GM23338 (cell line): ENCODE results near the gene LZTS3. TPM values are rescaled to one million over a fixed set of nuclear protein-coding genes. Genes with fewer than 3 reads are reported as not detected.
A peak's percentile ranks its signal among the peaks of the same experiment; 100 is the strongest.

Experiments
- ATAC-seq: fragments of 200-7000 bp; cut with Tn5 transposase; 3 replicates; pipeline ENCODE4 v1.9.1; 2020
- DNase-seq: peaks from one replicate; pipeline ENCODE4 v3.0.0-alpha.2; 2015; ENCODE audit warnings: low spot score
- H2AFZ ChIP-seq: fragments of 200-600 bp; sonication (generic); 2 replicates; pipeline ENCODE4 v1.8.0; 2016; ENCODE audit warnings: antibody characterized with exemption, mild to moderate bottlenecking, moderate library complexity
- H3F3A ChIP-seq: fragments of 200-600 bp; sonication (generic); replicated peaks from 2 replicates; pipeline ENCODE4 v1.8.0; 2017; ENCODE audit warnings: antibody characterized with exemption, mixed run types, low read depth
- H3K27ac ChIP-seq: fragments of 200-600 bp; sonication (generic); 2 replicates; pipeline ENCODE4 v1.6.1; 2016; ENCODE audit warnings: low read depth
- H3K27me3 ChIP-seq: fragments of 200-600 bp; sonication (generic); 2 replicates; pipeline ENCODE4 v1.8.0; 2016; ENCODE audit warnings: mild to moderate bottlenecking, mixed run types, moderate library complexity; ENCODE audit not compliant: insufficient read depth
- H3K36me3 ChIP-seq: fragments of 200-600 bp; sonication (generic); 2 replicates; pipeline ENCODE4 v1.8.0; 2016; ENCODE audit warnings: mild to moderate bottlenecking; ENCODE audit not compliant: insufficient read depth
- H3K4me1 ChIP-seq: fragments of 200-600 bp; sonication (generic); 2 replicates; pipeline ENCODE4 v1.8.0; 2016; ENCODE audit warnings: mild to moderate bottlenecking, moderate library complexity; ENCODE audit not compliant: insufficient read depth
- H3K4me2 ChIP-seq: fragments of 200-600 bp; sonication (generic); 2 replicates; pipeline ENCODE4 v1.7.1; 2017; ENCODE audit warnings: mixed run types
- H3K4me3 ChIP-seq: fragments of 200-600 bp; sonication (generic); 2 replicates; pipeline ENCODE4 v1.6.1; 2016; ENCODE audit warnings: mixed run types
- H3K79me2 ChIP-seq: fragments of 200-600 bp; sonication (generic); replicated peaks from 2 replicates; pipeline ENCODE4 v1.8.0; 2017; ENCODE audit warnings: mild to moderate bottlenecking; ENCODE audit not compliant: insufficient read depth
- H3K9me2 ChIP-seq: fragments of 200-600 bp; sonication (generic); 2 replicates; pipeline ENCODE4 v1.8.0; 2017; ENCODE audit not compliant: insufficient read depth
- H4K20me1 ChIP-seq: fragments of 200-600 bp; sonication (generic); replicated peaks from 2 replicates; pipeline ENCODE4 v1.8.0; 2017; ENCODE audit warnings: mild to moderate bottlenecking; ENCODE audit not compliant: insufficient read depth
- H3K27ac Mint-ChIP-seq: 2 replicates; pipeline ENCODE4 v1.8.0; 2020; ENCODE audit warnings: inconsistent platforms, mild to moderate bottlenecking, moderate library complexity, mixed read lengths
- H3K27me3 Mint-ChIP-seq: 3 replicates; pipeline ENCODE4 v1.8.0; 2022; ENCODE audit warnings: low read depth, mild to moderate bottlenecking, moderate library complexity, mixed read lengths, inconsistent platforms; ENCODE audit not compliant: insufficient read depth, poor library complexity
- H3K36me3 Mint-ChIP-seq: 3 replicates; pipeline ENCODE4 v1.8.0; 2021; ENCODE audit warnings: low read depth, mild to moderate bottlenecking, inconsistent platforms, moderate library complexity, mixed read lengths
- H3K4me1 Mint-ChIP-seq: 3 replicates; pipeline ENCODE4 v1.8.0; 2020; ENCODE audit warnings: mild to moderate bottlenecking, inconsistent platforms, mixed read lengths
- H3K4me3 Mint-ChIP-seq: 3 replicates; pipeline ENCODE4 v1.8.0; 2021; ENCODE audit warnings: moderate library complexity, mild to moderate bottlenecking, inconsistent platforms, mixed read lengths
- H3K9me3 Mint-ChIP-seq: 3 replicates; pipeline ENCODE4 v1.8.0; 2020; ENCODE audit warnings: moderate library complexity, mild to moderate bottlenecking, inconsistent platforms, mixed read lengths
- EZH2 ChIP-seq: fragments of 200-600 bp; sonication (generic); IDR thresholded peaks from one replicate; pipeline ENCODE4 v1.8.0; 2017; ENCODE audit warnings: antibody characterized with exemption, mild to moderate bottlenecking, low read depth; ENCODE audit not compliant: unreplicated experiment
- EZH2phosphoT487 ChIP-seq: fragments of 200-600 bp; sonication (generic); IDR thresholded peaks from one replicate; pipeline ENCODE4 v1.8.1; 2018; ENCODE audit warnings: antibody characterized with exemption; ENCODE audit not compliant: unreplicated experiment
- JUNB ChIP-seq: IDR thresholded peaks from one replicate; pipeline ENCODE4 v1.6.1; 2016; ENCODE audit warnings: antibody characterized with exemption; ENCODE audit not compliant: unreplicated experiment
- POLR2AphosphoS5 ChIP-seq: IDR thresholded peaks from 2 replicates; pipeline ENCODE4 v1.6.1; 2016; ENCODE audit warnings: antibody characterized with exemption, low read depth
- REST ChIP-seq: IDR thresholded peaks from one replicate; pipeline ENCODE4 v1.6.1; 2018; ENCODE audit warnings: antibody characterized with exemption; ENCODE audit not compliant: unreplicated experiment
- ZNF331 ChIP-seq: fragments of 250-450 bp; sonication (Bioruptor Pico); IDR thresholded peaks from 2 replicates; pipeline ENCODE4 v1.5.0; 2020; ENCODE audit warnings: low read depth, mild to moderate bottlenecking, moderate library complexity
- ZNF462 ChIP-seq: fragments of 250-450 bp; sonication (Bioruptor Pico); IDR thresholded peaks from 2 replicates; pipeline ENCODE4 v1.5.0; 2020; ENCODE audit warnings: mild to moderate bottlenecking, moderate library complexity
- polyA plus RNA-seq: library from polyadenylated mRNA; unstranded; fragments of >200 nt; fragmentation: Nextera tagmentation; extraction: Ambion mirVana; gene quantifications from 2 replicates; pipeline ENCODE4 v1.2.1, GENCODE V29; 2016
- total RNA-seq: library from RNA; depleted of rRNA; stranded (reverse); fragments of >200 nt; shearing (Covaris generic); gene quantifications from 2 replicates; pipeline ENCODE4 v1.2.3, GENCODE V29; 2014
- TF ChIP-seq, protein P1 (sequence below): IDR thresholded peaks from 2 replicates; pipeline ENCODE4 v1.6.1; 2016; ENCODE audit warnings: antibody characterized with exemption

The LZTS3 gene
- total and polyA plus RNA-seq, 2 experiments from 2014 or later: 9.7 to 40.7 TPM

DNA sequence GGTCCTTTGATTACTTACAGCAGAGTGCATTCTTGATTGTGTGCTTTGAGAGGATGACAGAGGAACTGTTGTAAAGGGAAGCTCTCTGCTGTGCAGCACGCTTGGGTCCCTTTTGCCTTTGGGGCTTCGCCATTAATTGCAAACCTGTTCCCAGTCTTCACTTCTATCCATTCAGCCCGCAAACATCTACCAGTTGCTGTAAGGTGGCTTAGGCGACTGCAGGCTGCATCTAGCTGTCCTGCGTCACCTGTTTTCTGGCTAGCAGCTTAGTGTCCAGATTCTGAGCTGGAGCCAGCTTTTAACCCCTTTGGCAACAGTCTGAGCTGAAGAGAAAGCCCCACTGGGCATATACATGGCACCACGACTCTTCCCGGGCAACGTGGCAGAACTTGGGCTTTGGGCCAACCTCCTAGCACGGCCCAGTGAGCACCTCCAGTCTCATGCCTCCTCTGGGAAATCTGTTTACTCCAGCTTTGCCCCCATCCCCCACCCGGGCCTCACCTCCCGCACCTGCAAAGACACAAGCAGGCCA is 11.2 kb downstream of the LZTS3 start:
- H3K27ac Mint-ChIP-seq: no peak overlapping the region
- H3K4me1 Mint-ChIP-seq: peaks cover 24% of the 10 kb centered on the region
- TF ChIP-seq ZNF331 (CRISPR knock-in tag) (no peak), EZH2 (no peak), ZNF462 (CRISPR knock-in tag) (no peak), EZH2phosphoT487 (no peak), JUNB (no peak), POLR2AphosphoS5 (no peak), REST (no peak)
- TF ChIP-seq, protein P1, sequence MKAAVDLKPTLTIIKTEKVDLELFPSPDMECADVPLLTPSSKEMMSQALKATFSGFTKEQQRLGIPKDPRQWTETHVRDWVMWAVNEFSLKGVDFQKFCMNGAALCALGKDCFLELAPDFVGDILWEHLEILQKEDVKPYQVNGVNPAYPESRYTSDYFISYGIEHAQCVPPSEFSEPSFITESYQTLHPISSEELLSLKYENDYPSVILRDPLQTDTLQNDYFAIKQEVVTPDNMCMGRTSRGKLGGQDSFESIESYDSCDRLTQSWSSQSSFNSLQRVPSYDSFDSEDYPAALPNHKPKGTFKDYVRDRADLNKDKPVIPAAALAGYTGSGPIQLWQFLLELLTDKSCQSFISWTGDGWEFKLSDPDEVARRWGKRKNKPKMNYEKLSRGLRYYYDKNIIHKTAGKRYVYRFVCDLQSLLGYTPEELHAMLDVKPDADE: no peak
- no peak overlapping the region for H3K4me3 ChIP-seq
- H2AFZ ChIP-seq: no peak overlapping the region
- peaks cover 5% of the 10 kb centered on the region for H3K36me3 Mint-ChIP-seq
- peaks cover 21% of the 10 kb centered on the region for H4K20me1 ChIP-seq
- DNase-seq: peak; percentile 49
- peaks cover 25% of the 10 kb centered on the region for H3K79me2 ChIP-seq
- H3K27me3 ChIP-seq: no peaks in the 10 kb centered on the region
- H3F3A ChIP-seq: peaks cover 7% of the 10 kb centered on the region; the same call in 1 of the 2 replicates
- ATAC-seq: no peak
- no peaks in the 10 kb centered on the region for H3K36me3 ChIP-seq
- 0 out of 2 replicates have a peak overlapping the region, but pooled peaks have one; percentile 43 for H3K4me2 ChIP-seq
- no peak overlapping the region for H3K4me3 Mint-ChIP-seq
- peaks cover 25% of the 10 kb centered on the region for H3K27me3 Mint-ChIP-seq
- H3K9me2 ChIP-seq: no peaks in the 10 kb centered on the region
- H3K4me1 ChIP-seq: peaks cover 8% of the 10 kb centered on the region; the same call in 1 of the 2 replicates
- H3K27ac ChIP-seq: peak overlapping the region; percentile 50
- H3K9me3 Mint-ChIP-seq: peaks cover 3% of the 10 kb centered on the region; the same call in 2 of the 3 replicates
